Measurements from ENCODE around the gene ROM1. TPM values are rescaled to one million over a fixed set of nuclear protein-coding genes. Genes with fewer than 3 reads are reported as not detected.

Gene ROM1
- total RNA-seq, 1 experiment from 2014 or later = 1.3 TPM

DNA sequence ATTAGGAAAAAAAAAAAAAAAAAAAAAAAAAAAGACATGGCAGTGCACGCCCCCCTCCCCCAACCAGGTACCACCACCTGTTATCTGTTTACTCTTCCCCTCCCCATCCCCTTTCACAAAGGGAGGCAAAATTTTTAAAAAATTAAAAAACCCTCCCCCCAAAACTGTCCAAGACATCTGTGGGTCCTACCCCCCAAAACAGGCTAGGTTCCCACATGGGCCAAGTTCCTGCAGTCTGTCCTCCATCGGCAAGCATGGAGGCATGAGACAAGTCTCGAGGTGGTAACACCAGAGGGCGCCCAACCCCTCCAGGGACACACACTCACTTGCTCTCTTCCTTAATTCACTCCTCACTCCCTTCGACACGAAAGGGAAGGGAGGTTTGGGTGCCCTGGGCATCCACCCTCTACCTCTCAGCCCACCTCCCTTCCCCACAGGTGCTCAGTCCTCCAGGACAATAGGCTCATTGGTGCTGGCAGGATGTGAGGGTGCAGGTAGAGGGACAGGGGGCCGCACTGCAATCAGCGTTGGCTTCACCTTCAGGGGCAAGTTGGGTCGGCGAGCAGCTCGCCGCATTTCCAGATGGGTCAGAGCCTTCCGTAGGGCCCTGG, 19.5 kb upstream of the ROM1 start:
- Histone ChIP-seq H3K4me3 (ENCODE audit: low read depth, low read length) (no peak overlapping the region), H3K36me3 (ENCODE audit: control insufficient read depth, insufficient read depth, low read length) (peaks cover 6% of the 10 kb centered on the region; the same call in 1 of the 2 replicates), H3K4me1 (peaks cover 21% of the 10 kb centered on the region; the same call in 1 of the 2 replicates), H3K9me3 (no peaks in the 10 kb centered on the region), H3K27me3 (replicated peaks; ENCODE audit: control insufficient read depth, insufficient read depth, low read length) (no peaks in the 10 kb centered on the region)
- intact Hi-C loops (cut with micrococcal nuclease; ENCODE audit: unreplicated experiment) = no loop called here
- peak; percentile 84 to 85 for DNase-seq
- H3K9me3 Mint-ChIP-seq (ENCODE audit: unreplicated experiment) = no peaks in the 10 kb centered on the region
- no peaks in the 10 kb centered on the region for H3K27me3 Mint-ChIP-seq (ENCODE audit: insufficient read depth, unreplicated experiment)
- ChIA-PET POLR2A (interaction anchor here (0.8 to 3.1 kb wide), 4 partner anchors 8 to 71 kb away, joined by 3 to 116 read pairs (median 68); partner anchors contain the start of genes B3GAT3, C11orf98, CSKMT and EEF1G), CTCF (interaction anchor here (0.6 to 2.4 kb wide), 4 partner anchors 8 to 48 kb away, joined by 3 to 19 read pairs (median 4); partner anchors contain the start of genes B3GAT3 and MTA2)
- TF ChIP-seq, protein P1, sequence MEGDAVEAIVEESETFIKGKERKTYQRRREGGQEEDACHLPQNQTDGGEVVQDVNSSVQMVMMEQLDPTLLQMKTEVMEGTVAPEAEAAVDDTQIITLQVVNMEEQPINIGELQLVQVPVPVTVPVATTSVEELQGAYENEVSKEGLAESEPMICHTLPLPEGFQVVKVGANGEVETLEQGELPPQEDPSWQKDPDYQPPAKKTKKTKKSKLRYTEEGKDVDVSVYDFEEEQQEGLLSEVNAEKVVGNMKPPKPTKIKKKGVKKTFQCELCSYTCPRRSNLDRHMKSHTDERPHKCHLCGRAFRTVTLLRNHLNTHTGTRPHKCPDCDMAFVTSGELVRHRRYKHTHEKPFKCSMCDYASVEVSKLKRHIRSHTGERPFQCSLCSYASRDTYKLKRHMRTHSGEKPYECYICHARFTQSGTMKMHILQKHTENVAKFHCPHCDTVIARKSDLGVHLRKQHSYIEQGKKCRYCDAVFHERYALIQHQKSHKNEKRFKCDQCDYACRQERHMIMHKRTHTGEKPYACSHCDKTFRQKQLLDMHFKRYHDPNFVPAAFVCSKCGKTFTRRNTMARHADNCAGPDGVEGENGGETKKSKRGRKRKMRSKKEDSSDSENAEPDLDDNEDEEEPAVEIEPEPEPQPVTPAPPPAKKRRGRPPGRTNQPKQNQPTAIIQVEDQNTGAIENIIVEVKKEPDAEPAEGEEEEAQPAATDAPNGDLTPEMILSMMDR (IDR thresholded peaks at IDR 0.05; ENCODE audit: insufficient read depth in 1 of 2, low read depth in 1 of 2, low read length in 1 of 2, severe bottlenecking in 1 of 2, unreplicated experiment in 1 of 2) = peak; percentile 65 to 69
- peaks cover 8% of the 10 kb centered on the region for H3K4me1 Mint-ChIP-seq (ENCODE audit: low read depth, unreplicated experiment)
- H3K27ac Mint-ChIP-seq (ENCODE audit: unreplicated experiment) = peak overlapping the region; percentile 36
- H3K4me3 Mint-ChIP-seq (ENCODE audit: unreplicated experiment) = peak overlapping the region; percentile 53
- H3K36me3 Mint-ChIP-seq (ENCODE audit: insufficient read depth, unreplicated experiment) = peaks cover 87% of the 10 kb centered on the region
- BruUV-seq (replicated peaks) = no TSS peak

DNA sequence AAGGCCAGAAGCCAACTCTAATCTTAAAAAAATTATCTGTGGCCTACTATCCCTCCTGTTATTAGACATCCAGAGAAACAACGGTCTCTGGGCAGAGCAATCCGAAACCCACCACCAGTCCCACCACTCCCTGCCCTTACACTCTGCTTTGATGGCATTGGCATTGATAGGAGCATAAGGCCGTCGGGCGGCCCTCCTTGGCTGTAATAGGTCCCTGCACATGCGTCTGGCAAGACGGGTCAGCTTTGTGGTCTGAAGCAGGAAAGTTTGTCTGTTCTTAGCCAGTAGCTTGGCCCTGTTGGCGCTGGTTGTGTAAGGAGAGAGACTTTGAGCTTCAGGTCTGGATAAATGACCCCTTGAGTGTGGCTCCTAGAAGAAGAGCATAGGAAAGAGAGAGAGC, 17.9 kb upstream of the ROM1 start:
- no peak for DNase-seq
- ChIA-PET CTCF (no interaction called here), POLR2A (interaction anchor here (0.9 kb wide), 1 partner anchor 21 kb away, joined by 4 read pairs; the partner anchor contains the start of gene EEF1G)
- H3K36me3 ChIP-seq (ENCODE audit: control insufficient read depth, insufficient read depth, low read length) = peaks cover 6% of the 10 kb centered on the region; the same call in 1 of the 2 replicates
- Mint-ChIP-seq H3K27me3 (ENCODE audit: insufficient read depth, unreplicated experiment) (no peaks in the 10 kb centered on the region), H3K4me3 (ENCODE audit: unreplicated experiment) (no peak overlapping the region), H3K4me1 (ENCODE audit: low read depth, unreplicated experiment) (peaks cover 20% of the 10 kb centered on the region), H3K9me3 (ENCODE audit: unreplicated experiment) (no peaks in the 10 kb centered on the region), H3K36me3 (ENCODE audit: insufficient read depth, unreplicated experiment) (peaks cover 96% of the 10 kb centered on the region), H3K27ac (ENCODE audit: unreplicated experiment) (no peak overlapping the region)
- no TSS peak for BruUV-seq (replicated peaks)
- TF ChIP-seq, protein P1 (IDR thresholded peaks at IDR 0.05; ENCODE audit: insufficient read depth in 1 of 2, low read depth in 1 of 2, low read length in 1 of 2, severe bottlenecking in 1 of 2, unreplicated experiment in 1 of 2) = no peak
- H3K27me3 ChIP-seq (replicated peaks; ENCODE audit: control insufficient read depth, insufficient read depth, low read length) = no peaks in the 10 kb centered on the region
- H3K4me1 ChIP-seq = peaks cover 27% of the 10 kb centered on the region
- no peaks in the 10 kb centered on the region for H3K9me3 ChIP-seq
- intact Hi-C loops (cut with micrococcal nuclease; ENCODE audit: unreplicated experiment) = no loop called here
- no peak overlapping the region for H3K4me3 ChIP-seq (ENCODE audit: low read depth, low read length)

DNA sequence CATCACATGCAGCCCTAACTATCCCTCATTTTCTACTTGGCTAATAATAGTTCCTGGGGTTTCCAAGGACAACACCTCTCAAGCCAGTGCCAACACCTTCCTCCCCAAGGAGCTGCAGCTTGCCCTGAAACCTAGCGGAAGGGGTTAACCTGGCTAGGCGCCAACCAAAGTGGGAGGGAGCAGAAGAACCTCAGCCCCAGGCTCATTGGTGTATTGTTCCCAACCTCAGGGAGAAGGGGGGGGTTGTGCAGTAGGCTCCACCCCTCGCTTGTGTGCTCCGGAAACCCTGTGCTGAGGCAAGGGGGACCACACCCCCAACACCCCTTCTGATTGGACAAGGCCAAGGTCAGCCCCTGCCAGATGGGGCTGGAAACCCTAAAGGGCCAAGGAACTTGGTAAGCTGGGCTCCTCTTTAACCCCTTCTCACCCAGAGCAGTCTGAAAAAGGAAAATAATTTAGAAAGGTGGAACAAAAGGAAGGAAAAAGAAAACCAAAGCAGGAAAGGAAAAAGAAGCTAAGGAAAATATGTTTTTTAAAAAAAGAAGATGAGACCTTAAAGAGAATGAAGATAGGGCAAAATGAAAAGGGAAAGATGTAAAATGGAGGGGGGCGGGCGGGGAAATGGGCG, 13.9 kb upstream of the ROM1 start:
- intact Hi-C loops (cut with micrococcal nuclease; ENCODE audit: unreplicated experiment) = no loop called here
- peaks cover 98% of the 10 kb centered on the region for H3K36me3 Mint-ChIP-seq (ENCODE audit: insufficient read depth, unreplicated experiment)

More for the DNA sequence above, 13.9 kb upstream of the ROM1 start:
- H3K27ac Mint-ChIP-seq (ENCODE audit: unreplicated experiment) = peak overlapping the region; percentile 77
- ChIA-PET CTCF (interaction anchor here (0.6 to 1.1 kb wide), 2 partner anchors 15 to 56 kb away, joined by 3 to 12 read pairs; no protein-coding TSS in a partner anchor), POLR2A (interaction anchor here (0.6 to 0.8 kb wide), 5 partner anchors 23 to 436 kb away, joined by 3 to 5 read pairs (median 4); partner anchors contain the start of genes B3GAT3, C11orf98, CSKMT and EEF1G)
- Histone ChIP-seq H3K4me1 (peaks cover 28% of the 10 kb centered on the region), H3K4me3 (ENCODE audit: low read depth, low read length) (no peak overlapping the region), H3K27me3 (replicated peaks; ENCODE audit: control insufficient read depth, insufficient read depth, low read length) (no peaks in the 10 kb centered on the region), H3K36me3 (ENCODE audit: control insufficient read depth, insufficient read depth, low read length) (peaks cover 3% of the 10 kb centered on the region; the same call in 1 of the 2 replicates), H3K9me3 (no peaks in the 10 kb centered on the region)
- H3K27me3 Mint-ChIP-seq (ENCODE audit: insufficient read depth, unreplicated experiment) = no peaks in the 10 kb centered on the region
- TF ChIP-seq, protein P1 (IDR thresholded peaks at IDR 0.05; ENCODE audit: insufficient read depth in 1 of 2, low read depth in 1 of 2, low read length in 1 of 2, severe bottlenecking in 1 of 2, unreplicated experiment in 1 of 2) = no peak
- peak; percentile 92 to 96 for DNase-seq
- H3K4me3 Mint-ChIP-seq (ENCODE audit: unreplicated experiment) = peak overlapping the region; percentile 88
- H3K9me3 Mint-ChIP-seq (ENCODE audit: unreplicated experiment) = no peaks in the 10 kb centered on the region
- BruUV-seq (replicated peaks) = no TSS peak
- H3K4me1 Mint-ChIP-seq (ENCODE audit: low read depth, unreplicated experiment) = peaks cover 27% of the 10 kb centered on the region

Measured in Caco-2 (cell line).